ENCODE measurements around the gene PMEL. TPM values are rescaled to one million over a fixed set of nuclear protein-coding genes. Genes with fewer than 3 reads are reported as not detected.
"Not testable (repeated sequence)": the region's sequence is repeated elsewhere in the genome, so short reads cannot be mapped to it uniquely, and the experiment has no call there.

The PMEL gene
- total and polyA plus RNA-seq, 2 of the 8 experiments (the other 6 are each of a cell fraction or from before 2014, with no cell fraction given), result 120 to 382 TPM

DNA sequence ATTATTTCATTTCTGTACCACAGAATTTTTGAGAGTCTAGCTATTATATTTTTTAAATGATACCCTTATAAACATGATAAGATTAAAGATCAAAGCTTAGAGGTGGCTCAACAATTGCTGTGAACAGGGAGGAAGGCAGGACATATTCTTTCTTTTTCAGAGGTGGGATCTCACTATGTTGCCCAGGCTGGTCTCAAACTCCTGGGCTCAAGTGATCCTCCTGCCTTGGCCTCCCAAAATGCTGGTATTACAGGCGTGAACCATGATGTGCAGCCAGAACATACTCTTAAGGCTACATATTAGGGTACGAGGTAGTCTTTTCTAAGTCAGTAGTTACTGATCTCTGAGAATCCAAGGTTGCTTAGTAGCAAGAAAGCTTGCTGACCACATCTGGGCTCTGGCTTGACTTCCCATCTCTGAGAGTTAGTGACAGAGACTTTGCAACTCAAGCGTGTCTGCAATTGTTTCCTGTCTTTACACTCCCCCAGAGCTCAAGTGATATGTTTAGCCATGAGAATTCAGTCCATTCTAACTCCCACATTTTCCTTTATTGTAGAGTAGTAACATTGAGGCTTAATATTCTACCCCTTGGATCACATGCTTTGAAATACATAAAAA is 16.6 kb upstream of the PMEL start (continued):
- TF ChIP-seq YY1 (IDR thresholded peaks at IDR 0.05; ENCODE audit: low read depth, low read length) (no peak), BACH1 (IDR thresholded peaks at IDR 0.05; ENCODE audit: low read length) (no peak), SUZ12 (IDR thresholded peaks at IDR 0.05; ENCODE audit: low read length) (no peak), ATF3 (IDR thresholded peaks at IDR 0.05; ENCODE audit: insufficient read depth, low read depth, low read length) (no peak)

DNA sequence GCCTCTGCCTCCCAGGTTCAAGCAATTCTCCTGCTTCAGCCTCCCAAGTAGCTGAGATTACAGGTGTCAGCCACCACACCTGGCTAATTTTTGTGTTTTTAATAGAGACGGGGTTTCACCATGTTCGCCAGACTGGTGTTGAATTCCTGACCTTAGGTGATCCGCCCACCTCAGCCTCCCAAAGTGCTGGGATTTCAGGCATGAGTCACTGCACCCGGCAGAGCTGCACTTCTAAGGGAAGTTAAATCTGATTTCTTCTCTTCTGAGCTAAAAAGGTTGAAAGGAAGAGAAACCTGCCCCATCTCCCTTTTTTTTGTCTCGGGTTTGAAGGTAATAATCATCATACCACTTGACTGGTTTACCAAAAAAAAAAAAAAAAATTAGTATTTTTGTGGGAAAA is 16.0 kb upstream of the PMEL start:
- not testable (repeated sequence) for H3K4ac ChIP-seq (replicated peaks; ENCODE audit: insufficient read length, low read depth, low read length); H2BK120ac ChIP-seq (replicated peaks; ENCODE audit: low read depth, low read length); H3K23ac ChIP-seq (ENCODE audit: insufficient read length); H2AFZ ChIP-seq (ENCODE audit: low read length); H2BK20ac ChIP-seq (ENCODE audit: low read length); DNase-seq (ENCODE audit: low read depth in 1 of 2, low spot score in 2 of 2); H3K27ac ChIP-seq (ENCODE audit: low read depth, low read length); H3K79me1 ChIP-seq (ENCODE audit: low read depth, low read length); H3K4me1 ChIP-seq (replicated peaks in 1 of 4; ENCODE audit: control insufficient read depth in 3 of 4, insufficient read depth in 4 of 4, low read length in 3 of 4); H4K8ac ChIP-seq (ENCODE audit: extremely low read depth, insufficient read depth, low read length); H3K4me2 ChIP-seq (ENCODE audit: insufficient read depth in 1 of 2, low read depth in 2 of 2, low read length in 2 of 2); FAIRE-seq; H3K9ac ChIP-seq (replicated peaks in 1 of 4; ENCODE audit: extremely low read depth in 1 of 4, low read depth in 3 of 4, low read length in 3 of 4); H2BK15ac ChIP-seq (ENCODE audit: low read length); H3K14ac ChIP-seq (ENCODE audit: insufficient read length); H2AK5ac ChIP-seq (ENCODE audit: low read depth, low read length); H4K20me1 ChIP-seq (replicated peaks in 1 of 2; ENCODE audit: control insufficient read depth in 1 of 2, insufficient read depth in 2 of 2, low read length in 2 of 2); H2BK5ac ChIP-seq (ENCODE audit: low read depth, low read length); H3K9me3 ChIP-seq (ENCODE audit: insufficient read depth in 2 of 2, low read depth in 1 of 2, low read length in 1 of 2); H3K4me3 ChIP-seq (ENCODE audit: extremely low read depth in 1 of 4, insufficient read depth in 2 of 4, low read depth in 3 of 4, low read length in 4 of 4); H4K5ac ChIP-seq (ENCODE audit: insufficient read length, low read depth, low read length); H3K18ac ChIP-seq (ENCODE audit: extremely low read depth, low read length); H2BK12ac ChIP-seq (ENCODE audit: low read depth, low read length); H3K56ac ChIP-seq (replicated peaks; ENCODE audit: insufficient read length, low read depth, low read length); H3K27me3 ChIP-seq (replicated peaks in 1 of 4; ENCODE audit: control insufficient read depth in 3 of 4, extremely low read depth in 1 of 4, insufficient read depth in 3 of 4, low read length in 3 of 4); H4K91ac ChIP-seq (replicated peaks; ENCODE audit: insufficient read length, low read length); H3K23me2 ChIP-seq (ENCODE audit: low read depth, low read length)
- WGBS, 2 experiments (ENCODE audit: extremely low coverage in 1 of 2, insufficient coverage in 1 of 2, insufficient read length in 1 of 2, insufficient replicate concordance in 2 of 2, low coverage in 1 of 2, low lambda C conversion rate in 2 of 2, missing lambda C conversion rate in 1 of 2), result 90% methylated on average over 4 of the region's 5 CpGs; no CpG with 5 or more reads in 1 of the 2 experiments
- ChIA-PET CTCF (ENCODE audit: partially characterized antibody) (interaction anchor here (0.6 to 3.5 kb wide), 8 partner anchors 9 to 1081 kb away, joined by 3 to 21 read pairs (median 3); no protein-coding TSS in a partner anchor), POLR2A (ENCODE audit: partially characterized antibody) (interaction anchor here (1.1 to 4.3 kb wide), 4 partner anchors 10 to 152 kb away, joined by 3 to 24 read pairs (median 4); partner anchors contain the start of genes PMEL and SUOX)
- Histone ChIP-seq H3K36me3 (ENCODE audit: control insufficient read depth in 2 of 4, insufficient read depth in 4 of 4, low read length in 3 of 4) (peaks cover 0 to 27% (median 1%) of the 10 kb centered on the region in 4 experiments; a peak in 5 of 8 replicates), H3K79me2 (ENCODE audit: control insufficient read depth in 1 of 2, insufficient read depth in 2 of 2, low read length in 2 of 2) (peaks cover 0 to 13% of the 10 kb centered on the region in 2 experiments; a peak in 2 of 4 replicates)

All from H1 (cell line).